CD4-positive, CD25-positive, alpha-beta regulatory T cell (primary cell): ENCODE data around the gene SDR42E2. TPM values are rescaled to one million over a fixed set of nuclear protein-coding genes. Genes with fewer than 3 reads are reported as not detected.
A peak's percentile ranks its signal among the peaks of the same experiment; 100 is the strongest.

Source experiments
- ATAC-seq, 2 donors: fragments of 150-1000 bp; cut with Tn5 transposase; one replicate each; pipeline ENCODE4 v1.10.0; 2021; ENCODE audit warnings: low read depth in 2 of 2, moderate number of reproducible peaks in 2 of 2, moderate library complexity in 1 of 2
- DNase-seq, 3 donors: peaks; one replicate each; pipeline versions ENCODE4 v3.0.0 to v3.0.0-alpha.2; 2012 to 2022; ENCODE audit warnings: mixed read lengths in 1 of 3
- H3K27ac ChIP-seq: one replicate; pipeline ENCODE4 v1.7.0; 2013; ENCODE audit warnings: mild to moderate bottlenecking, low read length; ENCODE audit not compliant: insufficient read depth, poor library complexity, severe bottlenecking
- H3K27me3 ChIP-seq: one replicate; pipeline ENCODE4 v1.7.0; 2013; ENCODE audit warnings: low read length; ENCODE audit not compliant: control insufficient read depth, insufficient read depth
- H3K36me3 ChIP-seq: one replicate; pipeline ENCODE4 v1.7.0; 2013; ENCODE audit warnings: mild to moderate bottlenecking, low read length, moderate library complexity; ENCODE audit not compliant: control insufficient read depth, insufficient read depth
- H3K4me1 ChIP-seq: 2 replicates; pipeline ENCODE4 v1.7.0; 2013; ENCODE audit warnings: mild to moderate bottlenecking, low read length; ENCODE audit not compliant: insufficient read depth, control insufficient read depth, poor library complexity, severe bottlenecking
- H3K4me3 ChIP-seq: one replicate; pipeline ENCODE4 v1.7.0; 2013; ENCODE audit warnings: low read depth, mild to moderate bottlenecking, low read length, moderate library complexity
- H3K9me3 ChIP-seq, 2 experiments: 1 replicate in 1 of 2; 2 replicates in 1 of 2; pipeline ENCODE4 v1.7.0; 2013; ENCODE audit warnings: low read length in 2 of 2, mild to moderate bottlenecking in 1 of 2, moderate library complexity in 1 of 2; ENCODE audit not compliant: control insufficient read depth in 2 of 2
- H3K27ac Mint-ChIP-seq, 3 donors: one replicate each; pipeline ENCODE4 v1.8.0; 2020 to 2022; ENCODE audit warnings: mild to moderate bottlenecking in 3 of 3, mixed read lengths in 3 of 3, moderate library complexity in 2 of 3
- H3K27me3 Mint-ChIP-seq: one replicate; pipeline ENCODE4 v1.8.0; 2022; ENCODE audit warnings: mild to moderate bottlenecking, mixed read lengths
- H3K36me3 Mint-ChIP-seq: one replicate; pipeline ENCODE4 v1.8.0; 2020; ENCODE audit warnings: mixed read lengths
- H3K4me1 Mint-ChIP-seq, 4 donors: one replicate each; pipeline ENCODE4 v1.8.0; 2020 to 2022; ENCODE audit warnings: mixed read lengths in 4 of 4, mild to moderate bottlenecking in 1 of 4
- H3K4me3 Mint-ChIP-seq, 4 donors: one replicate each; pipeline ENCODE4 v1.8.0; 2020 to 2022; ENCODE audit warnings: mild to moderate bottlenecking in 4 of 4, mixed read lengths in 4 of 4, moderate library complexity in 3 of 4
- H3K9me3 Mint-ChIP-seq, 7 donors: one replicate each; pipeline ENCODE4 v1.8.0; 2020 to 2022; ENCODE audit warnings: mixed read lengths in 7 of 7, mild to moderate bottlenecking in 3 of 7, moderate library complexity in 2 of 7
- polyA plus RNA-seq, 4 donors: library from polyadenylated mRNA; unstranded; fragments of 300-500 nt; fragmentation: Illumina TruSeq; gene quantifications; one replicate each; pipeline ENCODE4 v1.2.3, GENCODE V29; 2021
- total RNA-seq: library from RNA; stranded (reverse); gene quantifications from one replicate; pipeline ENCODE4 v1.2.3, GENCODE V29; 2022

Gene SDR42E2
- total and polyA plus RNA-seq, 5 donors from 2014 or later = 0.60 to 3.5 (median 0.76) TPM

GRCh38 chr16:22203091-22203490, 40.8 kb downstream of the SDR42E2 start:
- DNase-seq (no peak), ATAC-seq (no peak)
- Mint-ChIP-seq H3K4me3 (no peak overlapping the region), H3K4me1 (peaks cover 9 to 31% (median 16%) of the 10 kb centered on the region in 4 donors), H3K9me3 (no peaks in the 10 kb centered on the region), H3K27me3 (no peaks in the 10 kb centered on the region), H3K27ac (no peak overlapping the region), H3K36me3 (no peaks in the 10 kb centered on the region)
- Histone ChIP-seq H3K27me3 (no peaks in the 10 kb centered on the region), H3K9me3 (no peaks in the 10 kb centered on the region), H3K27ac (no peak overlapping the region), H3K36me3 (no peaks in the 10 kb centered on the region), H3K4me1 (peaks cover 20% of the 10 kb centered on the region), H3K4me3 (no peak overlapping the region)

GRCh38 chr16:22204091-22204655, 41.9 kb downstream of the SDR42E2 start:
- no peak overlapping the region for H3K27ac ChIP-seq
- no peaks in the 10 kb centered on the region for H3K36me3 ChIP-seq
- no peaks in the 10 kb centered on the region for H3K9me3 ChIP-seq
- H3K4me1 ChIP-seq = peaks cover 26% of the 10 kb centered on the region
- Mint-ChIP-seq H3K27ac (peak overlapping the region in 1 of 3 donors; percentile 55), H3K27me3 (no peaks in the 10 kb centered on the region), H3K4me3 (peak overlapping the region in 2 of 4 donors; percentile 87 to 90), H3K36me3 (no peaks in the 10 kb centered on the region), H3K9me3 (no peaks in the 10 kb centered on the region), H3K4me1 (peaks cover 9 to 40% (median 21%) of the 10 kb centered on the region in 4 donors)
- H3K4me3 ChIP-seq = no peak overlapping the region
- no peaks in the 10 kb centered on the region for H3K27me3 ChIP-seq
- ATAC-seq = no peak
- no peak for DNase-seq

GRCh38 chr16:22205577-22206012, 43.3 kb downstream of the SDR42E2 start:
- H3K27me3 Mint-ChIP-seq = no peaks in the 10 kb centered on the region
- H3K9me3 ChIP-seq = no peaks in the 10 kb centered on the region
- H3K4me3 Mint-ChIP-seq = peak overlapping the region; percentile 85 to 98 (median 92)
- DNase-seq (no peak), ATAC-seq (no peak)
- H3K36me3 ChIP-seq = peaks cover under 1% of the 10 kb centered on the region
- peak overlapping the region in 2 of 3 donors; percentile 49 to 71 for H3K27ac Mint-ChIP-seq
- H3K4me1 ChIP-seq = peaks cover 26% of the 10 kb centered on the region
- peaks cover 11 to 53% (median 24%) of the 10 kb centered on the region in 4 donors for H3K4me1 Mint-ChIP-seq
- H3K9me3 Mint-ChIP-seq = no peaks in the 10 kb centered on the region
- H3K36me3 Mint-ChIP-seq = peaks cover 2% of the 10 kb centered on the region
- H3K27me3 ChIP-seq = no peaks in the 10 kb centered on the region
- H3K4me3 ChIP-seq = peak overlapping the region; percentile 35
- peak overlapping the region; percentile 73 for H3K27ac ChIP-seq

GRCh38 chr16:22206013-22206841, 43.9 kb downstream of the SDR42E2 start, which contains the start of gene EEF2K:
TSS of gene EEF2K (plus strand) at chr16:22206278. CDS start at chr16:22225730, 19,452 bp downstream.
- H3K4me3 Mint-ChIP-seq = peak within 1 kb of the TSS; percentile 85 to 98 (median 92)

GRCh38 chr16:22206842-22207714, 44.8 kb downstream of the SDR42E2 start:
- peak overlapping the region; percentile 85 to 98 (median 92) for H3K4me3 Mint-ChIP-seq
- H3K36me3 Mint-ChIP-seq = peaks cover 5% of the 10 kb centered on the region
- peak overlapping the region; percentile 73 for H3K27ac ChIP-seq
- peaks cover 26% of the 10 kb centered on the region for H3K4me1 ChIP-seq
- H3K36me3 ChIP-seq = peaks cover 6% of the 10 kb centered on the region
- H3K27ac Mint-ChIP-seq = peak overlapping the region; percentile 67 to 92 (median 86)
- ATAC-seq (peak; percentile 43 to 46), DNase-seq (peak; percentile 27 to 67 (median 33))
- H3K4me1 Mint-ChIP-seq = peaks cover 12 to 53% (median 31%) of the 10 kb centered on the region in 4 donors
- no peaks in the 10 kb centered on the region for H3K27me3 ChIP-seq
- H3K9me3 ChIP-seq = no peaks in the 10 kb centered on the region
- H3K4me3 ChIP-seq = peak overlapping the region; percentile 84
- no peaks in the 10 kb centered on the region for H3K9me3 Mint-ChIP-seq
- no peaks in the 10 kb centered on the region for H3K27me3 Mint-ChIP-seq

More at GRCh38 chr16:22206013-22206841, 43.9 kb downstream of the SDR42E2 start, which contains the start of gene EEF2K:
- Mint-ChIP-seq H3K27ac (peak within 1 kb of the TSS; percentile 67 to 92 (median 86)), H3K9me3 (no peaks in the 10 kb centered on the region), H3K36me3 (peaks cover 5% of the 10 kb centered on the region), H3K4me1 (peaks cover 12 to 53% (median 28%) of the 10 kb centered on the region in 4 donors), H3K27me3 (no peaks in the 10 kb centered on the region)
- DNase-seq (peak; percentile 71 to 92 (median 75)), ATAC-seq (peak; percentile 88 to 90)
- Histone ChIP-seq H3K27ac (peak within 1 kb of the TSS; percentile 73), H3K4me1 (peaks cover 26% of the 10 kb centered on the region), H3K9me3 (no peaks in the 10 kb centered on the region), H3K4me3 (peak within 1 kb of the TSS; percentile 84), H3K27me3 (no peaks in the 10 kb centered on the region), H3K36me3 (peaks cover 3% of the 10 kb centered on the region)

GRCh38 chr16:22207715-22208360, 45.5 kb downstream of the SDR42E2 start:
- Histone ChIP-seq H3K9me3 (no peaks in the 10 kb centered on the region), H3K36me3 (peaks cover 9% of the 10 kb centered on the region), H3K4me3 (peak overlapping the region; percentile 84), H3K27ac (peak overlapping the region; percentile 60), H3K27me3 (no peaks in the 10 kb centered on the region), H3K4me1 (peaks cover 26% of the 10 kb centered on the region)
- Mint-ChIP-seq H3K4me3 (peak overlapping the region; percentile 85 to 98 (median 92)), H3K36me3 (peaks cover 5% of the 10 kb centered on the region), H3K27me3 (no peaks in the 10 kb centered on the region), H3K4me1 (peaks cover 12 to 53% (median 31%) of the 10 kb centered on the region in 4 donors), H3K9me3 (no peaks in the 10 kb centered on the region), H3K27ac (peak overlapping the region; percentile 67 to 90 (median 86))
- DNase-seq (no peak), ATAC-seq (no peak)

- no peaks in the 10 kb centered on the region for H3K9me3 Mint-ChIP-seq
- H3K27ac ChIP-seq = no peak overlapping the region
- ATAC-seq = no peak
- peaks cover 9% of the 10 kb centered on the region for H3K36me3 ChIP-seq
- no peak overlapping the region for H3K4me3 ChIP-seq
- H3K4me1 ChIP-seq = peaks cover 26% of the 10 kb centered on the region
- H3K4me3 Mint-ChIP-seq = peak overlapping the region in 1 of 4 donors; percentile 68
- peak overlapping the region in 1 of 3 donors; percentile 67 for H3K27ac Mint-ChIP-seq
- H3K36me3 Mint-ChIP-seq = peaks cover 20% of the 10 kb centered on the region
- H3K4me1 Mint-ChIP-seq = peaks cover 12 to 63% (median 39%) of the 10 kb centered on the region in 4 donors
- no peaks in the 10 kb centered on the region for H3K9me3 ChIP-seq
- H3K27me3 Mint-ChIP-seq = no peaks in the 10 kb centered on the region
- no peaks in the 10 kb centered on the region for H3K27me3 ChIP-seq
- DNase-seq = no peak
Measured at GRCh38 chr16:22210285-22210684, 48.0 kb downstream of the SDR42E2 start.
